Neural progenitor cell (in vitro differentiated cells): ENCODE data around the gene CPXM2. TPM values are rescaled to one million over a fixed set of nuclear protein-coding genes. Genes with fewer than 3 reads are reported as not detected.

Experiments
- DNase-seq: peaks from one replicate; pipeline ENCODE4 v3.0.0-alpha.2; 2016; ENCODE audit warnings: low spot score
- H2AFZ ChIP-seq: fragments of 200-600 bp; sonication (generic); replicated peaks from 2 replicates; pipeline ENCODE4 v1.6.1; 2016; ENCODE audit warnings: antibody characterized with exemption
- H3F3A ChIP-seq: fragments of 200-600 bp; sonication (generic); 2 replicates; pipeline ENCODE4 v1.6.1; 2016; ENCODE audit warnings: antibody characterized with exemption, low read depth
- H3K27ac ChIP-seq: fragments of 200-600 bp; sonication (generic); 2 replicates; pipeline ENCODE4 v1.5.1; 2016; ENCODE audit warnings: mild to moderate bottlenecking
- H3K27me3 ChIP-seq: fragments of 200-600 bp; sonication (generic); 2 replicates; pipeline ENCODE4 v1.6.1; 2016; ENCODE audit warnings: mild to moderate bottlenecking, moderate library complexity
- H3K36me3 ChIP-seq: fragments of 200-600 bp; sonication (generic); 2 replicates; pipeline ENCODE4 v1.5.1; 2016
- H3K4me1 ChIP-seq: fragments of 200-600 bp; sonication (generic); 2 replicates; pipeline ENCODE4 v1.6.1; 2016; ENCODE audit warnings: mixed run types
- H3K4me2 ChIP-seq: fragments of 200-600 bp; sonication (generic); 2 replicates; pipeline ENCODE4 v1.6.1; 2016
- H3K4me3 ChIP-seq: fragments of 200-600 bp; sonication (generic); 2 replicates; pipeline ENCODE4 v1.5.1; 2016
- H3K79me2 ChIP-seq: fragments of 200-600 bp; sonication (generic); 2 replicates; pipeline ENCODE4 v1.6.1; 2016; ENCODE audit warnings: low read depth
- H3K9ac ChIP-seq: fragments of 200-600 bp; sonication (generic); 2 replicates; pipeline ENCODE4 v1.6.1; 2016
- H3K9me3 ChIP-seq: fragments of 200-600 bp; sonication (generic); 2 replicates; pipeline ENCODE4 v1.5.1; 2016; ENCODE audit warnings: low read depth
- H4K20me1 ChIP-seq: fragments of 200-600 bp; sonication (generic); 2 replicates; pipeline ENCODE4 v1.6.1; 2016; ENCODE audit warnings: low read depth
- H3K27ac Mint-ChIP-seq: 3 replicates; pipeline ENCODE4 v1.8.0; 2021; ENCODE audit warnings: mixed read lengths
- H3K27me3 Mint-ChIP-seq: 2 replicates; pipeline ENCODE4 v1.8.0; 2022; ENCODE audit warnings: low read depth, mild to moderate bottlenecking, inconsistent platforms, moderate library complexity, mixed read lengths; ENCODE audit not compliant: insufficient read depth
- H3K36me3 Mint-ChIP-seq: 3 replicates; pipeline ENCODE4 v1.8.0; 2021; ENCODE audit warnings: mixed read lengths
- H3K4me1 Mint-ChIP-seq: 3 replicates; pipeline ENCODE4 v1.8.0; 2021; ENCODE audit warnings: mixed read lengths
- H3K4me3 Mint-ChIP-seq: 3 replicates; pipeline ENCODE4 v1.8.0; 2021; ENCODE audit warnings: mild to moderate bottlenecking, moderate library complexity, mixed read lengths
- H3K9me3 Mint-ChIP-seq: 3 replicates; pipeline ENCODE4 v1.8.0; 2020; ENCODE audit warnings: mixed read lengths
- EZH2 ChIP-seq: fragments of 200-600 bp; sonication (generic); IDR thresholded peaks from 2 replicates; pipeline ENCODE4 v1.6.1; 2017; ENCODE audit warnings: antibody characterized with exemption, mild to moderate bottlenecking, moderate library complexity
- EZH2phosphoT487 ChIP-seq: fragments of 200-600 bp; sonication (generic); IDR thresholded peaks from 2 replicates; pipeline ENCODE4 v1.6.1; 2017; ENCODE audit warnings: antibody characterized with exemption
- total RNA-seq: library from RNA; depleted of rRNA; stranded (reverse); fragments of >200 nt; gene quantifications from 2 replicates; pipeline ENCODE4 v1.2.3, GENCODE V29; 2015; ENCODE audit warnings: low replicate concordance
- TF ChIP-seq, protein P1 (sequence below): fragments of 200-600 bp; sonication (generic); IDR thresholded peaks from 2 replicates; pipeline ENCODE4 v1.5.1; 2017; ENCODE audit warnings: antibody characterized with exemption, mild to moderate bottlenecking

Gene CPXM2
- total RNA-seq, result not detected in 2 replicates

DNA sequence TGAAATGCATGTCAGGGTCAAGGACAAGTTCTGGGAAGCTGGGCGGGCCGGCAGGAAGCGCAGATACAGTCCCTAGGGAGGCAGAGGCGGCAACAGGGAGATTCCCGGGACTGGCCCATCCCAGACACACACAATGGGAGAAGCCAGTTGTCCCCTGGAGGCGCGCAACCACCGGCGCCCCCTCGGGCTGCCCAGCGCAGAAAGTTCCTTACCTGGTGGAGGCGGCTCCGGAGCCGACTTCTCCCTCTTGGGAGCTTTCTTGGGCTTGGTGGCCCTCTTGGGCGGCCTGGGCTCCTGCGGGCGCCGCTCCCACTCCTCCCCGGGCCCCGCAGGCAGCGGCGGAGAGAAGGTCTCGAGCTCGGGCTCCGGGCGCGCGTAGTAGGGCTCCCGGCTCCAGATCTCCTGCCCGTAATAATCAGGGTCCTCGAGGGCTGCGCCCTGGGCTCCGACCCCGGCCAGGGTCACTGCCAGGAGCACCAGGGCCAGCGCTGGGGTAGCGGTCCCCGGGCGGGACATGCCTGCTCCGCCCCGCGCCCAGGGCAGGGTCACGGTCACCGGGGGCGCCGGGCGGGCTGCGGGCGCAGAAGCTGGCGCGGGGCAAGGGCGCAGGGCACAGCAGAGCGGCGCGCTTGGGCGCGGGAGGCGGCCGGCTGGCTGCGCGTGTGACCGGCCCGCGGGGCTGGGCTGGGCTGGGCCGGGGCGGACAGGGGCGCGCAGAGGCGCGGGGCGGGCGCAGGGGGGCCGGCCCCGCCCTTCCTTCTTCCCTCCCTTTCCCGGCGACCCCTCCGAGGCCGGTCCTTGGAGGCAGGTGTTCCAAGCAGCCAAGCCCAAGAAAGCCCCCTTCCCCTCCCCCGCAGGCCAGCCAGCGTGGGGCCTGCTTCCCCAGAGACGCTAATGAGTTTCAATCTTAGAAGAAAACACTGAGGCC is at the start of gene CPXM2:
CPXM2 (minus strand) TSS at position 664 of the 928 bp plus-strand sequence; CDS start at position 516, 148 bp downstream.
- DNase-seq, result peak; percentile 47
- Histone ChIP-seq H3F3A (peaks cover 6% of the 10 kb centered on the region), H3K79me2 (no peaks in the 10 kb centered on the region), H3K4me2 (peak within 1 kb of the TSS; percentile 96), H3K4me1 (peaks cover 9% of the 10 kb centered on the region), H3K36me3 (no peaks in the 10 kb centered on the region), H3K4me3 (peak within 1 kb of the TSS; percentile 51), H3K9ac (no peak within 1 kb of the TSS), H3K9me3 (no peaks in the 10 kb centered on the region), H2AFZ (peak within 1 kb of the TSS; percentile 72), H3K27ac (no peak within 1 kb of the TSS), H3K27me3 (peaks cover 53% of the 10 kb centered on the region), H4K20me1 (peaks cover 4% of the 10 kb centered on the region)
- no peaks in the 10 kb centered on the region for H3K9me3 Mint-ChIP-seq
- H3K27me3 Mint-ChIP-seq, result peaks cover 34% of the 10 kb centered on the region
- no peaks in the 10 kb centered on the region for H3K4me1 Mint-ChIP-seq
- no peak within 1 kb of the TSS for H3K27ac Mint-ChIP-seq
- H3K4me3 Mint-ChIP-seq, result peak within 1 kb of the TSS; percentile 59
- H3K36me3 Mint-ChIP-seq, result no peaks in the 10 kb centered on the region
- TF ChIP-seq, protein P1, sequence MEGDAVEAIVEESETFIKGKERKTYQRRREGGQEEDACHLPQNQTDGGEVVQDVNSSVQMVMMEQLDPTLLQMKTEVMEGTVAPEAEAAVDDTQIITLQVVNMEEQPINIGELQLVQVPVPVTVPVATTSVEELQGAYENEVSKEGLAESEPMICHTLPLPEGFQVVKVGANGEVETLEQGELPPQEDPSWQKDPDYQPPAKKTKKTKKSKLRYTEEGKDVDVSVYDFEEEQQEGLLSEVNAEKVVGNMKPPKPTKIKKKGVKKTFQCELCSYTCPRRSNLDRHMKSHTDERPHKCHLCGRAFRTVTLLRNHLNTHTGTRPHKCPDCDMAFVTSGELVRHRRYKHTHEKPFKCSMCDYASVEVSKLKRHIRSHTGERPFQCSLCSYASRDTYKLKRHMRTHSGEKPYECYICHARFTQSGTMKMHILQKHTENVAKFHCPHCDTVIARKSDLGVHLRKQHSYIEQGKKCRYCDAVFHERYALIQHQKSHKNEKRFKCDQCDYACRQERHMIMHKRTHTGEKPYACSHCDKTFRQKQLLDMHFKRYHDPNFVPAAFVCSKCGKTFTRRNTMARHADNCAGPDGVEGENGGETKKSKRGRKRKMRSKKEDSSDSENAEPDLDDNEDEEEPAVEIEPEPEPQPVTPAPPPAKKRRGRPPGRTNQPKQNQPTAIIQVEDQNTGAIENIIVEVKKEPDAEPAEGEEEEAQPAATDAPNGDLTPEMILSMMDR, result peak; percentile 11
- TF ChIP-seq EZH2 (peak; percentile 89), EZH2phosphoT487 (peak; percentile 67)

DNA sequence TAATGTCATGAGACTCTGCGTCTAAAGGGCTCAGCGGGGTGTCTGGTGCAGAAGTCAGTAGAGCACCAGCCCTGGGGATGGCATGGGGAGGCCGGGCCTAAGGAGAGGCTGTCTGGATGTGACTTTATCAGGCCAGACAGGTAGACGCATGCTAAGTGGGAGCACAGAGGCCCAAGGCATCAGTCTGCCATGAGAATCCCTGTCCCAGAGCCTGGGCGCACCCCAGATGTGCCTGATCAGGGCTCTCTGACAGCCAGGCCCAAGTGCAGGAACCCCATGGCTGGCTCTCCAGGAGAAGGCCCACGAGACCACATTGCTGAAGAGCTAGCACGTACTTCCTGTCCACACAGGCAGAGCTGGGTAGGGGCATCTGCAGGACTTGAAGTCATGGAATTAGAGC is 48.0 kb upstream of the CPXM2 start:
- no peaks in the 10 kb centered on the region for H4K20me1 ChIP-seq
- H3K4me2 ChIP-seq, result no peak overlapping the region
- DNase-seq, result no peak
- no peaks in the 10 kb centered on the region for H3K27me3 ChIP-seq
- Mint-ChIP-seq H3K36me3 (no peaks in the 10 kb centered on the region), H3K4me1 (peaks cover 9% of the 10 kb centered on the region), H3K27me3 (peaks cover 8% of the 10 kb centered on the region), H3K9me3 (peaks cover 4% of the 10 kb centered on the region), H3K4me3 (no peak overlapping the region), H3K27ac (no peak overlapping the region)
- H3K9ac ChIP-seq, result no peak overlapping the region
- no peaks in the 10 kb centered on the region for H3K36me3 ChIP-seq
- H3K27ac ChIP-seq, result no peak overlapping the region
- TF ChIP-seq EZH2phosphoT487 (no peak), EZH2 (no peak)
- TF ChIP-seq, protein P1, result no peak
- H3K79me2 ChIP-seq, result no peaks in the 10 kb centered on the region
- no peaks in the 10 kb centered on the region for H3K4me1 ChIP-seq
- no peak overlapping the region for H3K4me3 ChIP-seq
- H3F3A ChIP-seq, result no peaks in the 10 kb centered on the region
- H2AFZ ChIP-seq, result no peak overlapping the region
- no peaks in the 10 kb centered on the region for H3K9me3 ChIP-seq

DNA sequence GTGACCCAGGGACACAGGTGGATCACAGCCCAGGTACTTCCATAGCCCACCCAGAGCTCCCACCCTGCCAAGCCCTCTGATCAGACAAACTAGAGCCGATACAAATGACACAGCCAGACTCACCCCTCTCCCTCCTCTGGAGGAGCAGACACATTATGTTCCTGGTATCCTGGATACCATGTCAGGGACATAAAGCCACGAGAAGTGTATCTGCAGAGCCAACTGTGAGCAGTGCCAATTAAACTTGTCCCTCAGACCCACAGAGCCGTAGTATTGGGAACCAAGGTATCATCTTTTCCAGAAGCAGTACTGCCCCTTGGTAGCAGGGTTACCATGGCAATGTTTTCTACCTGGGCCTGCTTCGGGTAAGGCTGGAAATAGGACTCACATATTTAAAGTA is 47.3 kb upstream of the CPXM2 start:
- H3K27ac ChIP-seq, result no peak overlapping the region
- H3K4me3 Mint-ChIP-seq, result no peak overlapping the region
- H3K9me3 ChIP-seq, result no peaks in the 10 kb centered on the region
- no peak overlapping the region for H3K4me2 ChIP-seq
- H3K4me1 Mint-ChIP-seq, result peaks cover 9% of the 10 kb centered on the region
- H3F3A ChIP-seq, result no peaks in the 10 kb centered on the region
- H3K36me3 Mint-ChIP-seq, result no peaks in the 10 kb centered on the region
- no peaks in the 10 kb centered on the region for H3K36me3 ChIP-seq
- no peaks in the 10 kb centered on the region for H3K4me1 ChIP-seq
- H3K27me3 ChIP-seq, result no peaks in the 10 kb centered on the region
- H2AFZ ChIP-seq, result no peak overlapping the region
- no peak overlapping the region for H3K27ac Mint-ChIP-seq
- H3K9me3 Mint-ChIP-seq, result peaks cover 4% of the 10 kb centered on the region
- DNase-seq, result no peak
- H4K20me1 ChIP-seq, result no peaks in the 10 kb centered on the region
- no peak overlapping the region for H3K4me3 ChIP-seq
- TF ChIP-seq, protein P1, result no peak
- no peak for TF ChIP-seq EZH2phosphoT487
- TF ChIP-seq EZH2, result no peak
- H3K9ac ChIP-seq, result no peak overlapping the region
- H3K27me3 Mint-ChIP-seq, result peaks cover 10% of the 10 kb centered on the region
- H3K79me2 ChIP-seq, result no peaks in the 10 kb centered on the region
